HG03439 (cell line): ENCODE data around the gene ABCB4.

Experiments
- ATAC-seq: cut with Tn5 transposase; IDR thresholded peaks from one replicate; pipeline ENCODE4 v1.9.1; 2021; ENCODE audit warnings: mild to moderate bottlenecking, moderate library complexity; ENCODE audit not compliant: unreplicated experiment

Gene ABCB4

GRCh38 chr7:87359366-87359765 lies 116.1 kb downstream of the ABCB4 start:
- ATAC-seq = no peak

GRCh38 chr7:87356448-87356847 lies 119.0 kb downstream of the ABCB4 start:
- ATAC-seq = no peak

- no peak for ATAC-seq
These were observed 120.7 kb downstream of the ABCB4 start for GRCh38 chr7:87354749-87355148.
